HG02973 (cell line): ENCODE data around the gene YIPF6.
"Not testable (repeated sequence)": the region's sequence is repeated elsewhere in the genome, so short reads cannot be mapped to it uniquely, and the experiment has no call there.

ENCODE experiments used
- ATAC-seq: cut with Tn5 transposase; IDR thresholded peaks from one replicate; pipeline ENCODE4 v1.9.1; 2021; ENCODE audit warnings: moderate library complexity; ENCODE audit not compliant: unreplicated experiment

YIPF6 gene

GRCh38 chrX:68503836-68504636 lies 5.2 kb downstream of the YIPF6 start:
- peak; percentile 75 for ATAC-seq

DNA sequence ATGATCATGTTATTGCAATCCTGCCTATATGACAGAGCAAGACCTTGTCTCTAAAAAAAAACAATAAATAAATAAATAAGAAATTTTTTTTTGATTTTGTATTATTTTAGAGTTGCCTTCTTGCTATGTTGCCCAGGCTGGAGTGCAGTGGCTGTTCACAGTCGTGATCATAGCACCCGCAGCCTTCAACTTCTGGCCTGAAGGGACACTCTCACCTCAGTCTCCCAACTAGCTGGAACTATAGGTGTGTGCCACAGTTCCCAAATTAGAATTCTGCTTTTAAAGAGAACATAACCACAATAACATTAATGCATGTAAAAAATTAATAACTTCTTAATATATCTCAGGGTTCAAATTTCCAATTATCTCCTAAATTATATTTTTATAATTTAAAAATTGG lies 7.8 kb downstream of the YIPF6 start:
- ATAC-seq = no peak

- ATAC-seq = no peak
These were observed 9.9 kb downstream of the YIPF6 start for GRCh38 chrX:68508799-68509198.

- no peak for ATAC-seq
These were observed 12.4 kb downstream of the YIPF6 start for GRCh38 chrX:68511255-68511654.

GRCh38 chrX:68524680-68525079 lies 25.8 kb downstream of the YIPF6 start:
- ATAC-seq = not testable (repeated sequence)

DNA sequence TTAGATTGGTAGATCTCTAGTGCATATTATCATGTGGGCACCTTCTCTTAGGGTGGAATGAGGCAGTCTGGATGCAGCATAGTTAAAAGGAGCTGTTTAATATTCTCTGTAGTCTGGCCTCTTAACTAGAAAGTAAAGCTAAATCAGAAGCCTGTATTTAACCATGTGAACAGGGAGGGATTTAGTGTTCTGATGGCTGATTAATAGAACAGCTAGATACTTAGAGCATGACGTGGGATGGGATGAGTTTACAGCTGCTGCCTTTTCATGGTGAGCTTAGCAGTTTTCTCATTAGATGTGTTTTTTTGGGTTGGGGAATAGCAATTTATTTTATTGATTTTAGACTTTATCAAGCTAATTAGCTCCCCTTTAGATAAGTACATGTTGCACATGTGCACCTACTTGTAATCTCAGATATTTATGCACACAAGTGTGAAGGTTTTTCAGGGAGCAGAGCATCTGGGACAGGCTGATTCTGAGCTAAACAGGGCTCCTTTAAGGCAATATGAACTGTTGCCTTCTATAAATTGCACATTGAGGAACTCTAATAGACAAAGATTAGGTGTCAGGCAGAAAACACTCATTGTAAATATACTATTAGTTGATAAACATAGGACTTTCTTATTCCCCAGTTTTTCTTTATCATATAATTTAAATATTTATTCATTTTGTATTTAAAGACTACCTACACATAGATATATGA lies 34.1 kb downstream of the YIPF6 start:
- no peak for ATAC-seq

- ATAC-seq = no peak
These were observed 34.8 kb downstream of the YIPF6 start for GRCh38 chrX:68533656-68534055.

DNA sequence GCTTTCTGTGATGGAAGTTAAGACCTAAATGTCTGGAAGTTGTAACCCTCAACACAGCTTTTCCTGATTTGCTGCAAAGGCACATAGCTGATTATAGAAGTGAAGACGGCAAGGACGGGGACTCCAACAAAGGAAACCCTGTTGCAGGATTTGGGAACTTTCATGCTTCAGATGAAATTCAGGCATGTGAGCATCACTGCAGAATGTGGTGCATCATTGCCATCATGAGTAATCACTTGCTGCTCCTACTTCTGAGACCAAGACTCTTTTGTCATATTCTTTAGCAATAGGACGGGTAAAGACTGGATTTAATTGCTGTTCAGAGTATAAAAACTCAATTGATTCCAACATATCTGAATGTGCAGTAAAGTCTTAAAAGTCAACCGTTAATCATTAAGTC lies 35.8 kb downstream of the YIPF6 start:
- no peak for ATAC-seq

DNA sequence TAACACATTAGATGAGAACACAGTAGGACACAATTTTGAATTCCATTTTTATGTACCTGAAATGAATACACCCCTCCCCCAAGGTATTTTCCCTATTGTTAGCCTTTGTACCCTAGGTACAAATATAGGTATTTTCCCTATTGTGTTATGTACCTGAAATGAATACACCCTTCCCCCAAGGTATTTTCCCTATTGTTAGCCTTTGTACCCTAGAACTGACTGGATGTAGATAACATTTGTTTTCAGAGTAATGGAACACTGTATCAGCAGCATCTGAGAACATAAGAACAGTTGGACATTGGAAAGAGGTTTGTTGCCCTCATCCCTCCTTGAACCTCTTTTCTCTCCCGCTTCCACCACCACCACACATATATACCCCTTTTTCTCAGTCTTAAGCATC lies 37.6 kb downstream of the YIPF6 start:
- no peak for ATAC-seq

DNA sequence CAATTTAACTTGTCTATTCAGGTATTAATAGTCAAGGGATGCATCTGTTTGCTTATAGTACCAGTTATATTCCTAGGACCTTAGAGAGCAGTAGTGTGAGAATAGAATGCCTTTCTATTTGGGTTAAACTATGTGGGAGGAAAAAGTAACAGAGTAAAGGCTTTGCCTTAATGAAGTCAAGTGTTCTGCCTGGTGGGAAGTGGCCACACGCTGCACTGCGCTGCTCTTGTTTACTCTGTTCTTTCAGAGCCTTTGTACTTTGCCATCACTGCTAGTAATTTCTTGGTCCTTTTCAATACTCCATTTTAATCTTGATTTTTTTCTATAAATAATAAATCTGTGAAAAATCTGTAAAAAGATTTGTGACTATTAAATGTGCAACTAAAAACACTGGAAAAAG lies 38.0 kb downstream of the YIPF6 start:
- ATAC-seq = no peak

DNA sequence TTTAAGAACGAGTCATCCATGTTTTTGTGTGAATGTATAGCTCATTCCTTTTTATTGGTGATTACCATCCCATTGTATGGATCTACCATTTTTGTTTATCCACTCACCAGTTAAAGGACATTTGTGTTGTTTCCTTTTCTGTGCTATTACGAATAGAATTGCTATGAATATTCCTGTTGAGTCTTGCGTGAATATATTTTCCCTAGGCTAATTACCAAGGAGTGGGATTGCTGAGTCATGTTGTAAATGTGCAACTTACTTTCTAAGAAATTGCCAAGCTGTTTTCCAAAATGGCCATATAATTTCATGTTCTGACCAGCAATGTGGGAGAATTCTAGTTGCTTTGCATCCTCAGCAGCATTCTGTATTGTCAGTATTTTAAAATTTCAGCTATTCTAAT lies 51.3 kb downstream of the YIPF6 start:
- ATAC-seq = no peak

GRCh38 chrX:68556036-68556435 lies 57.2 kb downstream of the YIPF6 start:
- no peak for ATAC-seq

DNA sequence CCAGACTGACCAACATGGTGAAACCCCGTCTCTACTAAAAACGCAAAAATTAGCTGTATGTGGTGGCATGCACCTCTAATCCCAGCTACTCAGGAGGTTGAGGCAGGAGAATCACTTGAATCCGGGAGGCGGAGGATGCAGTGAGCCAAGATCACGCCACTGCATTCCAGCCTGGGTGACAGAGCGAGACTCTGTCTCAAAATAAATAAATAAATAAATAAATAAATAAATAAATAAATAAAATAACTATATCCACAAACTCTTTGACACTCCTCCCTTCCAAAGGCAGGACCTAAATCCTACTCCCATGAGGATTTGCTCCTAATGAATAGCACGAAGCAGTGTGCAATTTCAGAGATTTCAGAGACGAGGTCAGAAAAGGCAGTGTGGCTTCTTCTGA lies 58.3 kb downstream of the YIPF6 start:
- ATAC-seq = not testable (repeated sequence)

GRCh38 chrX:68559905-68560304 lies 61.1 kb downstream of the YIPF6 start:
- ATAC-seq = not testable (repeated sequence)

DNA sequence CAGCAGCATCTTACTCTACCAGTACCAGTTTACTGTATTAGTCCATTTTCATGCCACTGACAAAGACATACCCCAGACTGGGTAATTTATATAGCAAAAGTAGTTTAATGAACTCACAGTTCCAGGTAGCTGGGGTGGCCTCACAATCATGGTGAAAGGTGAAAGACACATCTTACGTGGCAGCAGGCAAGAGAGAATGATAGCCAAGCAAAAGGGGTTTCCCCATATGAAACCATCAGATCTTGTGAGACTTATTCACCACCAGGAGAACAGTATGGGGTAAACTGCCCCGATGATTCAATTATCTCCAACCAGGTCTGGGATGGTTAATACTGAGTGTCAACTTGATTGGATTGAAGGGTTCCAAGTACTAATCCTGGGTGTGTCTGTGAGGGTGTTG lies 69.3 kb downstream of the YIPF6 start:
- ATAC-seq = no peak

- ATAC-seq = no peak
These were observed 71.7 kb downstream of the YIPF6 start for GRCh38 chrX:68570598-68570997.

DNA sequence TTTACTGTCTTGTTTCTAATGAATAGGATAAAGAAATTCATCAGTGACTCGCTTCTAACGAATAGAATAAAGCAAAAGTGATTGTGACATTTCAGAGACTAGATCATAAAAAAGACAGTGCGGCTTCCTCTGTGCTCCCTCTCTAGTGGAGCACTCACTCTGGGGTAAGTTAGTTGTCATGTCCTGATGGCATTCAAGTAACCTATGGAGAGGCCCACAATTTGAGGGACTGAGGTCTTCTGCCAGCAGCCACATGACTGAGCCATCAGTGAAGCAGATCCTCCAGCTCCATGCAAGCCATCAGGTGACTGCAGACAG lies 72.4 kb downstream of the YIPF6 start:
- ATAC-seq = no peak

- peak; percentile 95 for ATAC-seq
These were observed 72.9 kb downstream of the YIPF6 start for GRCh38 chrX:68571610-68572311.

GRCh38 chrX:68574240-68574639 lies 75.4 kb downstream of the YIPF6 start:
- ATAC-seq = no peak

GRCh38 chrX:68579810-68580209 lies 81.0 kb downstream of the YIPF6 start:
- no peak for ATAC-seq

- no peak for ATAC-seq
These were observed 85.4 kb downstream of the YIPF6 start for GRCh38 chrX:68584221-68584620.
